Panc1 (cell line): ENCODE measurements around the gene MXRA8. TPM values are rescaled to one million over a fixed set of nuclear protein-coding genes. Genes with fewer than 3 reads are reported as not detected.

Experiments
- ATAC-seq: fragments of 200-7000 bp; cut with Tn5 transposase; 2 replicates; pipeline ENCODE4 v1.9.1; 2020; ENCODE audit warnings: mild to moderate bottlenecking, moderate library complexity
- BruUV-seq: library from RNA; stranded (reverse); fragments of 400-500 nt; replicated peaks from 2 replicates; lab custom pipeline; 2021; lab: Mats Ljungman, UMichigan
- CTCF ChIA-PET: fragments of 300-600 bp; sonication (Branson Sonifier 250); formaldehyde crosslinking; loops from one replicate; lab custom pipeline; 2022; ENCODE audit warnings: antibody characterized with exemption; lab: Charles Lee
- POLR2A ChIA-PET: fragments of 300-600 bp; sonication (Branson Sonifier 250); formaldehyde crosslinking; loops from one replicate; lab custom pipeline; 2022; ENCODE audit warnings: antibody characterized with exemption; lab: Charles Lee
- DNase-seq: peaks from one replicate; pipeline ENCODE4 v3.0.0-alpha.2; 2010; ENCODE audit warnings: low read depth, low spot score
- H3K27ac ChIP-seq: 2 replicates; pipeline ENCODE4 v1.5.1; 2011; ENCODE audit warnings: mild to moderate bottlenecking, low read length, inconsistent platforms
- H3K27me3 ChIP-seq: fragments of 200-500 bp; sonication (Bioruptor generic); 2 replicates; pipeline ENCODE4 v1.6.0; 2014; ENCODE audit warnings: low read length, inconsistent platforms; ENCODE audit not compliant: control insufficient read depth, insufficient read depth
- H3K36me3 ChIP-seq: fragments of 200-500 bp; sonication (Bioruptor generic); 2 replicates; pipeline ENCODE4 v1.5.1; 2014; ENCODE audit warnings: inconsistent platforms, mild to moderate bottlenecking, low read length, moderate library complexity; ENCODE audit not compliant: control insufficient read depth, insufficient read depth
- H3K4me1 ChIP-seq: 2 replicates; pipeline ENCODE4 v1.5.1; 2011; ENCODE audit warnings: inconsistent platforms, mild to moderate bottlenecking, low read length, moderate library complexity; ENCODE audit not compliant: control insufficient read depth, insufficient read depth
- H3K4me3 ChIP-seq, 2 experiments: 2 replicates each; pipeline ENCODE4 v1.5.1; 2011 to 2012; ENCODE audit warnings: low read depth in 2 of 2, low read length in 2 of 2, mild to moderate bottlenecking in 2 of 2, inconsistent platforms in 1 of 2, moderate library complexity in 1 of 2
- H3K9me3 ChIP-seq: fragments of 200-500 bp; sonication (Bioruptor generic); 2 replicates; pipeline ENCODE4 v1.5.1; 2014; ENCODE audit warnings: low read depth, mild to moderate bottlenecking, inconsistent platforms, low read length, moderate library complexity; ENCODE audit not compliant: control insufficient read depth, insufficient read depth
- CTCF ChIP-seq: fragments of 450-650 bp; IDR thresholded peaks from 2 replicates; pipeline ENCODE4 v1.5.1; 2017; ENCODE audit warnings: mild to moderate bottlenecking
- POLR2AphosphoS5 ChIP-seq: IDR thresholded peaks from 2 replicates; pipeline ENCODE4 v1.6.1; 2012; ENCODE audit warnings: mild to moderate bottlenecking, low read depth, low read length, moderate library complexity
- SIN3A ChIP-seq: IDR thresholded peaks from 2 replicates; pipeline ENCODE4 v1.6.1; 2012; ENCODE audit warnings: low read depth, mild to moderate bottlenecking, low read length, moderate library complexity, borderline replicate concordance; ENCODE audit not compliant: insufficient read depth
- TCF7L2 ChIP-seq: IDR thresholded peaks from 2 replicates; pipeline ENCODE4 v1.6.1; 2011; ENCODE audit warnings: mild to moderate bottlenecking, low read depth, low read length, inconsistent platforms
- in situ Hi-C: cut with HindIII; loops from 2 replicates; pipeline ENCODE4 v1.10.0; 2016; ENCODE audit warnings: low sequenced_read_pairs, low pct_unique_long_range_greater_than_20kb
- intact Hi-C: fragments of 100-400 bp; cut with micrococcal nuclease; formaldehyde crosslinking; loops from one replicate; pipeline ENCODE4 v1.10.0; 2022; ENCODE audit not compliant: unreplicated experiment
- total RNA-seq: library from RNA; stranded (reverse); gene quantifications from one replicate; pipeline ENCODE4 v1.2.1, GENCODE V29; 2021; ENCODE audit not compliant: unreplicated experiment
- TF ChIP-seq, protein P1 (sequence below), 2 experiments: IDR thresholded peaks; 2 replicates each; pipeline ENCODE4 v1.6.1; 2011 to 2012; ENCODE audit warnings: low read depth in 2 of 2, control low read depth in 1 of 2, low read length in 1 of 2, mild to moderate bottlenecking in 1 of 2, moderate library complexity in 1 of 2; ENCODE audit not compliant: insufficient read depth in 1 of 2

The MXRA8 gene
- total RNA-seq, 1 experiment from 2014 or later, result 96.0 TPM

- in situ Hi-C loops, result no loop called here
- no TSS peak for BruUV-seq
- H3K4me3 ChIP-seq, result no peak overlapping the region
- H3K27ac ChIP-seq, result peak overlapping the region; percentile 93
- H3K4me1 ChIP-seq, result peaks cover 57% of the 10 kb centered on the region
- DNase-seq, result no peak
- no peaks in the 10 kb centered on the region for H3K9me3 ChIP-seq
- no peaks in the 10 kb centered on the region for H3K36me3 ChIP-seq
- ChIA-PET CTCF (no interaction called here), POLR2A (no interaction called here)
- no peak for TF ChIP-seq TCF7L2
- peak; percentile 13 for ATAC-seq
- intact Hi-C loops, result no loop called here
- H3K27me3 ChIP-seq, result no peaks in the 10 kb centered on the region
These were observed 1.5 kb upstream of the MXRA8 start for GRCh38 chr1:1359664-1360468.

GRCh38 chr1:1359308-1359663 lies 931 bp upstream of the MXRA8 start:
- CTCF ChIA-PET, result no interaction called here
- Histone ChIP-seq H3K4me3 (no peak overlapping the region), H3K4me1 (peaks cover 57% of the 10 kb centered on the region), H3K9me3 (no peaks in the 10 kb centered on the region), H3K36me3 (no peaks in the 10 kb centered on the region), H3K27me3 (no peaks in the 10 kb centered on the region), H3K27ac (peak overlapping the region; percentile 93)
- no peak for DNase-seq
- intact Hi-C loops (no loop called here), in situ Hi-C loops (no loop called here)
- no TSS peak for BruUV-seq
- TF ChIP-seq TCF7L2, result no peak
- no peak for TF ChIP-seq SIN3A
- no peak for TF ChIP-seq CTCF
- no peak for TF ChIP-seq POLR2AphosphoS5
- TF ChIP-seq, protein P1, sequence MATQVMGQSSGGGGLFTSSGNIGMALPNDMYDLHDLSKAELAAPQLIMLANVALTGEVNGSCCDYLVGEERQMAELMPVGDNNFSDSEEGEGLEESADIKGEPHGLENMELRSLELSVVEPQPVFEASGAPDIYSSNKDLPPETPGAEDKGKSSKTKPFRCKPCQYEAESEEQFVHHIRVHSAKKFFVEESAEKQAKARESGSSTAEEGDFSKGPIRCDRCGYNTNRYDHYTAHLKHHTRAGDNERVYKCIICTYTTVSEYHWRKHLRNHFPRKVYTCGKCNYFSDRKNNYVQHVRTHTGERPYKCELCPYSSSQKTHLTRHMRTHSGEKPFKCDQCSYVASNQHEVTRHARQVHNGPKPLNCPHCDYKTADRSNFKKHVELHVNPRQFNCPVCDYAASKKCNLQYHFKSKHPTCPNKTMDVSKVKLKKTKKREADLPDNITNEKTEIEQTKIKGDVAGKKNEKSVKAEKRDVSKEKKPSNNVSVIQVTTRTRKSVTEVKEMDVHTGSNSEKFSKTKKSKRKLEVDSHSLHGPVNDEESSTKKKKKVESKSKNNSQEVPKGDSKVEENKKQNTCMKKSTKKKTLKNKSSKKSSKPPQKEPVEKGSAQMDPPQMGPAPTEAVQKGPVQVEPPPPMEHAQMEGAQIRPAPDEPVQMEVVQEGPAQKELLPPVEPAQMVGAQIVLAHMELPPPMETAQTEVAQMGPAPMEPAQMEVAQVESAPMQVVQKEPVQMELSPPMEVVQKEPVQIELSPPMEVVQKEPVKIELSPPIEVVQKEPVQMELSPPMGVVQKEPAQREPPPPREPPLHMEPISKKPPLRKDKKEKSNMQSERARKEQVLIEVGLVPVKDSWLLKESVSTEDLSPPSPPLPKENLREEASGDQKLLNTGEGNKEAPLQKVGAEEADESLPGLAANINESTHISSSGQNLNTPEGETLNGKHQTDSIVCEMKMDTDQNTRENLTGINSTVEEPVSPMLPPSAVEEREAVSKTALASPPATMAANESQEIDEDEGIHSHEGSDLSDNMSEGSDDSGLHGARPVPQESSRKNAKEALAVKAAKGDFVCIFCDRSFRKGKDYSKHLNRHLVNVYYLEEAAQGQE (IDR thresholded peaks at IDR 0.05; ENCODE audit: insufficient read depth in 1 of 2, low read depth in 2 of 2, low read length in 1 of 2), result no peak
- POLR2A ChIA-PET, result interaction anchor here (0.7 kb wide), 1 partner anchor 64 kb away, joined by 3 read pairs; no protein-coding TSS in a partner anchor
- no peak for ATAC-seq

DNA sequence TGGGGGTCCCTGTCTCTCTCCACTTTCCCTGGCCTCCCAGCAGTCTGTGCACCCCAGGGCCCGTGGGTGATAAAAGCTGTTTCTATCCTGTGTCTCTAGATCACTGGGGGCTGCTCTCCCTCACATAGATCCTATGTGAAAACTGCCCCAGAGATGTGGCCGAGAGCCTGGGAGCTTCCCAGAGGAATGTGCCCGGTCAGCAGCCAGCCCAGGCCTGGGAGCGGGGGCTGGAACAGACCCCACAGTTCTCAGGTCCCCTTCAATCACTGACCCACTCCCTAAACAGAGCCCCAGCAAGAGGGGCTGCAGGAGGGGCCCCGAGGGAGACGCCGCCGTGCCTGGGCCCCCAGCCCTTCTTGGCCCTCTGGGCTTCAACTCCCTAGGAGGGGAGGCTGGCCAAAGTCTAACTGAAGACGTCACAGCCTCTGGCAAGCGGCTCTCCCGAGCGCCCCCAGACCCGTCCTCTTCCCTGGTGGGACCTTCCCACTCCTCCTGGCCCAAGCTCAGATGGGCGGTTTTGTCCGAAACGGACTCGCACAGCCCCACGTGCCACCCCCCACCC lies 403 bp downstream of the MXRA8 start:
- ChIA-PET CTCF (no interaction called here), POLR2A (interaction anchor here (0.6 kb wide), 1 partner anchor 954 kb away, joined by 13 read pairs; no protein-coding TSS in a partner anchor)
- H3K36me3 ChIP-seq, result no peaks in the 10 kb centered on the region
- ATAC-seq, result peak; percentile 10; the same call in 1 of the 2 replicates
- H3K9me3 ChIP-seq, result no peaks in the 10 kb centered on the region
- DNase-seq, result no peak
- intact Hi-C loops, result no loop called here
- peak overlapping the region; percentile 93 for H3K27ac ChIP-seq
- no peak; the same call in 1 of the 2 replicates for TF ChIP-seq POLR2AphosphoS5
- no peak for TF ChIP-seq SIN3A
- TF ChIP-seq, protein P1 (IDR thresholded peaks at IDR 0.05; ENCODE audit: insufficient read depth in 1 of 2, low read depth in 2 of 2, low read length in 1 of 2), result no peak
- TF ChIP-seq CTCF, result no peak
- no peak for TF ChIP-seq TCF7L2
- BruUV-seq, result TSS peak; percentile 90
- H3K4me1 ChIP-seq, result peaks cover 69% of the 10 kb centered on the region
- peak overlapping the region; percentile 44 to 49 for H3K4me3 ChIP-seq
- no peaks in the 10 kb centered on the region for H3K27me3 ChIP-seq
- in situ Hi-C loops, result no loop called here
